Measurements from ENCODE around the gene MRPL21.

MRPL21 gene

GRCh38 chr11:68903288-68904247 lies at the start of gene MRPL21, which contains the start of gene IGHMBP2:
Gene MRPL21 (minus strand): TSS chr11:68903832. CDS start chr11:68903810, 22 bp downstream.
Gene IGHMBP2 (plus strand): TSS chr11:68903891. CDS start chr11:68903953, 62 bp downstream.
- peak; percentile 77 for DNase-seq

DNA sequence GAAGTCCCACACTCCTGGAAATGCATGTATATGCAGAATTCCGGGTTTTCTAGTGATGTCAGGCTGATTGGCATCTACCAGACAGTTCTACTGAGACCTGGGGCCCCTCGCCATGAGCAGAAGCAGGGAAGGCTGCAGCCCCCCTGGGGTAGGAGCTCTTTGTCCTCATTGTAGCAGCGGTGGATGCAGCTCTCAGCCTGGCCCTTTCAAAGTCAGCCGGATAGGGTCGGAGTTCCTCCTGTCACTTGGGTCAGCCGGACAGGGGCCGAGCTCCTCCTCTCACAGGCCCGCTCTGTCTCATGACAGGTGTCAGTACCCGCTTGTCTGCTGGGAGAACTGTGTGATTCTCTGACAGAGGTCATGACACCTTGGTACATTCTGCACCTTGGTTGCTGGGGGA lies 47.1 kb upstream of the MRPL21 start:
- DNase-seq, result no peak

DNA sequence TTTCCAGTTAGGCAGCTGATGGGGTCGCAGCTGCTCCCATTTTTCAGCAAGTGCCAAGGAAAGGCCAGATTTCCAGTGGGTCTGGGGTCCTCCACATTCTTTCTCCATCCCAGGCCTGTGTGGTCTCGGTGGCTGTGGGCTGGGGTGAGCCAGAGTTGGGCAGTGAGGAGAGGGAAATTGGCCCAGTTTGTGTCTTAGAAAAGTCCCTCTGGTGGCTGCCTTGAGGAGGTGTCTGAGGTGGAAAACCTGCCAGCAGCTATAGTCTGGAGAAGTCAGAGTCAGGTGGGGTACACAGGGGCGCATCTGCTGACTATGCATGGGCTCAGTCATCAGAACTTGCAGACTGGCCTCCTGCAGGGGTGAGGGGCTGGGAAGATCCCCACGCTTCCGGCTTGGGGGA lies 46.6 kb upstream of the MRPL21 start:
- DNase-seq, result no peak

GRCh38 chr11:68948935-68949334 lies 45.3 kb upstream of the MRPL21 start:
- no peak for DNase-seq

GRCh38 chr11:68948496-68948895 lies 44.9 kb upstream of the MRPL21 start:
- DNase-seq, result no peak

GRCh38 chr11:68947151-68947550 lies 43.5 kb upstream of the MRPL21 start:
- DNase-seq, result no peak

DNA sequence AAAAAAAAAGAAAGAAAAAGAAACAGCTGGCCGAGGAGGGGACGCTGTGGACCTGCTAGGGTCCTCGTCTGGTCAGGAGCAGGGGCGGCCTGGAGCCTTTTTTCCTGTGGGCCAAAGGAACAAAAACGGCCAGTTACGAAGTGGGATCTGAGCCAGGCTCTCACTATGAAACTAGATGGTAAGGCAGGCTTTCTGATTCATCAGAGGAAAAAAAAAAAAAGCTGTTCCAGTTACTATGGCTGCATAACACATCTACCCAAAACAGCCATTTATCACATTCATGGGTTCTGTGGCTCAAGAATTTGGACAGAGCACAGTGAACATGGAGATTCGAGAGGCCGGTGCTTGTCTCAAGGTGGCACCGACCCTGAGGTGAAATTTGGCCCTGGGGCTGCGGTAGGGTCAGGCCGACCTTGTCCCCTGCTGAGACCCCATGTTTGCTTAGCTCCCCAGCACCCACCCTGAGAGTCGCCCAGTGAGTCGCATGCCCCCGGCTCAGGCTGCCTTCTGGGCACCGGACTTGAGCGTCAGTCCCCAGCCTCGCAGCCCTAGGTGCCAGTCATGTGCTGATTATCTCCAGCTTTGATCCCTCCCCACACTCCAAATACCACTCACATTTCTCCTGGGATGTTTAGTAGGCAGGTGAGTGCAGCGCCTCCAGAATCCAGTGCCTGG lies 42.9 kb upstream of the MRPL21 start:
- DNase-seq, result no peak

- no peak for DNase-seq
These were observed 39.2 kb upstream of the MRPL21 start for GRCh38 chr11:68942751-68943271.

DNA sequence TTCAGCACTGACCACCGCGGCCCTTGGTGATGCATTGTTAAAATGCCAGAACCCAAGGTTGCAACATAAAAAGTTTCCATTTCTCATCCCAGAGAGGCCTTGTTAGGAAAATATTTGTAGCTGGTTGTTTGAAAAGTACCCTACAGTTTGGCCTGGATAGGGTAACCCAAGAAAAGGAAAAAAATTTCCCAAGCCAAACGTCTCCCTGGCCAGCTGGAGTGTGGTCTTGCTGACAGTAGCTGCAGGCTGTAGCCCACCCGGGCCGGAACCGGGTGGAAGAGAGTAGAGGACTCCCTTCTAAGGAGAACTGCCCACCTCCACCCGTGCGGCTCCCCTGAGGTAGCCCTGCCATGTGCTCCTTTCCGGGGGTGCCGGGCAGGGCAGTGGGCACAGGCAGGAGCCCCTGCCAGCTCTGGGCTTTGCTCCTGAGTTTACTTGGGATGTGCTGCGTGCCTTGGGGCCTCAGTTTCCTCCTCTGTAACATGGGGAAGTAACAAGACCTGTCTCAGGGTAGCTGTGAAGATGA lies 38.5 kb upstream of the MRPL21 start:
- DNase-seq, result no peak

DNA sequence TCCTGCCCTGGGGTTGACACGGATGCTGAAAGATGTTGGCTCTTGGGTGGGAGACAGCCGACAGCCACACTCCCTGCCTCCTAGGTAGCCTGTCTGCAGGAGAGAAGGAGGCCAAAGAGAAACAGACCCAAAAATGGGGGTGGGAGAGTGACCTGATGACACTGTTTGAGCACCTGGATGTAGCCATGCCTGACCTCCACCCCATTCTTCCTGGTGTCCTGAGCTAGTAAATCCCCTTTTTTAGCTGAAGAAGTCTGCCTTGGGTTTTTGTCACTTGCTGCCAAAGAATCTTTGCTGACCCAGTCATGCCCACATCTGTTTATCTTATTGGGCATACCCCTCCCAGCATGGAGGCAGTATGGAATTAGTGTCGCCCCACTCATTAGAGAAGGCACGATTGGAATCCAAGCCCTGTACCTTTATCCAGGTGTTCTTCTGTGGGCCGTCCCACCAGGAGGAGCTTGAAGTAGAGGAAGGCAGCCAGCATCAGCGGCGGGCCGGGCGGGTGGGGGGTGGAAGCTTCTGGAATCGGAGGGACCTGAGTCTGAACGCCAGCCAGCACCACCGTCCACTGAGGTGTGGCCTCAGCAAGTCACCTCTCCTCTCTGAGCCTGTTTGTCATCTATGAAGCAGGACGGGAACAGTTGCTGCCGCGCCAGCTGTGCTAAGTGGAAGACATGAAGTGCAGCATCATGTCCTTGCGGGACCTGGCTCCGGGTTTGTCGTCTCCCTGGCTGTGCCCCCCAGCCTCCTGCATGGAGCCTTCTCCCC lies 37.9 kb upstream of the MRPL21 start:
- DNase-seq, result no peak

- no peak for DNase-seq
These were observed 37.2 kb upstream of the MRPL21 start for GRCh38 chr11:68940651-68941323.

GRCh38 chr11:68939583-68940555 lies 36.2 kb upstream of the MRPL21 start:
- no peak for DNase-seq

DNA sequence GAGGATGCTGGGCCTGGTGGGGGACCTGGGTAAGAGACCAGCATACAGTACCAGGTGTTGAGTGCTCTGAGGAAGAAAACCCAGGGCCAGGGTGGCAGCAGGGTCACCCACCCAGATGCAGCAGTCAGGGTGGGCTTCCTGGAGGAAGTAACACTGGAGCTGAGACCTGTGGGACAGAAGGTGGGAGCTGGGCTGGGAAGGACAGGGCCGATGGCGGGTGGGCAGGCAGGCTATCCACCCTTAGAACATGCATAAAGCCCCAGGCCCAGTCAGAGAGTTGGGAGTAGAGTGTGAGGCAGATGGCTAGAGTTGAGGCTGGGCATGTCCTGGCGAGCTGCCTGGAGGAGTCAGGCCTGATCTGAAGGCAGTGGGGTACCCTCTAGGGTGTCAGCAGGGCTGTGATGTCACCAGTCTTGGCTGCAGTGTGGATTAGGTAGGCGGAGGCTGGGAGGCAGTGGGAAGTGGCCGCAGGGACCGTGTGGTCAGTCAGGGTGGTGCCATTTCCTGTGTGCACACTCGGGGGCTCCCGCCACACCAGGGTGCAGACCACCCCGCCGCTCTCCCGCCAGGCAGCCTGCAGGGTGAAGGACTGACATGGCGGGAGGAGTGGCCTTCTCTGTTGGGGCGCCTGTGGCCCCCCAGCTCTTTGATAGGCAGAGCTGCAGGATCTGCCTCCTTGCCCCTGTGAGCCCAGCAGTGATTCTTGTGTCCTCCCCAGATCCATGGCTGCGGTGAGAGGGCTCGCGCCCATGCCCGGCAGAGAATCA lies 35.4 kb upstream of the MRPL21 start:
- DNase-seq, result no peak

GRCh38 chr11:68938088-68938487 lies 34.5 kb upstream of the MRPL21 start:
- no peak for DNase-seq

GRCh38 chr11:68936676-68937620 lies 33.3 kb upstream of the MRPL21 start:
- no peak for DNase-seq

GRCh38 chr11:68936358-68936636 lies 32.7 kb upstream of the MRPL21 start:
- no peak for DNase-seq

DNA sequence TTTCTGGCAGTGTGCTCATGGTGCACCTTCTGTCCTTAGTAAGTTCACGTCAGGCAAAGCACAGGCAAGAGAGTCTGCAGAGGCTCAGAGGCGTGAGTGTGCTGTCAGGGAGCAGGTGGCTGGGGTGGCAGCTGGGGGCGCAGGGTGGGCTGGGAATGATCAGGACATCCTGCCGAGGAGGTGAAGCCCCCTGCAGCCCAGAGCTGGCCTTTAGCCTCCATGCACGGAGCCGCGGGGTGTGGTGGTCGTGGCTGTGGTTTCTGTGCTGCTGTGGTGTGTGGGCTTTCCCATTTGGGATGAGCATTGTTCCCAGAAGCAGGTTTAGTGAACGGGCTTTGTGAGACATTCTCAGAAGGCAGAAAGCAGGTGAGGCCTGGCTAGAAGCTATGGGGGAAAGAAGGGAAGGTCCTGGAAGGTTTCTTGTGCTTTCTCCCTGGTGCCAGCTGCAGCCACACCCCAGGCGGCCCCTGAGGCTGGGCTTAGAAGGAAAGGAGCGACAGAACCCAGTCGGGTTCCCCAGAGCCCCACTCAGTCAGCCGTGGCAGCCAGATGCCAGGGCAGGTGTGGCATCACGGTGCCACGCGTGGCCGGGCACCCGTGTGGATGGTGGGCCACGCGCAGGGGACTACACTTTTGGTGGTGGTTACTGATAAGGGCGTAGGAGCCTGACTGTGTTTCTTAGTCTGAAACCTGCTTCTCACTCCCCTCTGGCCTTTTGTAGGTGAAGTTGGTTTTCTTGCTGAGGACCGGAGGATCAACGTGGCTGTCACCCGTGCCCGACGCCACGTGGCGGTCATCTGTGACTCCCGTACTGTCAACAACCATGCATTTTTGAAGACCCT lies 32.1 kb upstream of the MRPL21 start:
- no peak for DNase-seq

- DNase-seq, result no peak
These were observed 31.4 kb upstream of the MRPL21 start for GRCh38 chr11:68935066-68935465.
